GM12872 (cell line): ENCODE results near the gene PLGRKT.

Experiments used
- TF ChIP-seq, protein P1 (sequence below): IDR thresholded peaks from 3 replicates; pipeline ENCODE4 v1.5.1; 2011; ENCODE audit warnings: low read depth, mild to moderate bottlenecking, low read length, moderate library complexity; ENCODE audit not compliant: insufficient read depth

PLGRKT gene

DNA sequence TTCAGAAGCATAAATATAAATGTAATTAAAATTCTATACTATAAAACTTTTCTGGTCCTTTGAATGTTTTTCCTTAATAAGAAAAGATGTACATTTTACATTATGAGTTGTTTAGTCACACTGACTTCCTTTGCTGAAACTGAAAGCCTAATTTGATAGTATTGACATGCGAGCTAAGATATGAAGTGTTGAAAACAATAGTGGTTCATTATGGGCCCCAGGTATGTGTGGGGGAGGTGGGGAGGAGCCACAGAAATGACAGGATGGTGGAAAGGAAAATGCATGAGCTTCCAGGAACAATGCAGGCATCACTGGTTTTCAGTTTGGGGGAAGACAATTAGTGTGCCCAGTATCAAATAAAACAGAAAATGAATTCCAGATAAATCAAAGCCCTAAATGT is 62.6 kb downstream of the PLGRKT start:
- TF ChIP-seq, protein P1, sequence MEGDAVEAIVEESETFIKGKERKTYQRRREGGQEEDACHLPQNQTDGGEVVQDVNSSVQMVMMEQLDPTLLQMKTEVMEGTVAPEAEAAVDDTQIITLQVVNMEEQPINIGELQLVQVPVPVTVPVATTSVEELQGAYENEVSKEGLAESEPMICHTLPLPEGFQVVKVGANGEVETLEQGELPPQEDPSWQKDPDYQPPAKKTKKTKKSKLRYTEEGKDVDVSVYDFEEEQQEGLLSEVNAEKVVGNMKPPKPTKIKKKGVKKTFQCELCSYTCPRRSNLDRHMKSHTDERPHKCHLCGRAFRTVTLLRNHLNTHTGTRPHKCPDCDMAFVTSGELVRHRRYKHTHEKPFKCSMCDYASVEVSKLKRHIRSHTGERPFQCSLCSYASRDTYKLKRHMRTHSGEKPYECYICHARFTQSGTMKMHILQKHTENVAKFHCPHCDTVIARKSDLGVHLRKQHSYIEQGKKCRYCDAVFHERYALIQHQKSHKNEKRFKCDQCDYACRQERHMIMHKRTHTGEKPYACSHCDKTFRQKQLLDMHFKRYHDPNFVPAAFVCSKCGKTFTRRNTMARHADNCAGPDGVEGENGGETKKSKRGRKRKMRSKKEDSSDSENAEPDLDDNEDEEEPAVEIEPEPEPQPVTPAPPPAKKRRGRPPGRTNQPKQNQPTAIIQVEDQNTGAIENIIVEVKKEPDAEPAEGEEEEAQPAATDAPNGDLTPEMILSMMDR = no peak

GRCh38 chr9:5364294-5365024 is 73.3 kb downstream of the PLGRKT start:
- TF ChIP-seq, protein P1 = no peak

DNA sequence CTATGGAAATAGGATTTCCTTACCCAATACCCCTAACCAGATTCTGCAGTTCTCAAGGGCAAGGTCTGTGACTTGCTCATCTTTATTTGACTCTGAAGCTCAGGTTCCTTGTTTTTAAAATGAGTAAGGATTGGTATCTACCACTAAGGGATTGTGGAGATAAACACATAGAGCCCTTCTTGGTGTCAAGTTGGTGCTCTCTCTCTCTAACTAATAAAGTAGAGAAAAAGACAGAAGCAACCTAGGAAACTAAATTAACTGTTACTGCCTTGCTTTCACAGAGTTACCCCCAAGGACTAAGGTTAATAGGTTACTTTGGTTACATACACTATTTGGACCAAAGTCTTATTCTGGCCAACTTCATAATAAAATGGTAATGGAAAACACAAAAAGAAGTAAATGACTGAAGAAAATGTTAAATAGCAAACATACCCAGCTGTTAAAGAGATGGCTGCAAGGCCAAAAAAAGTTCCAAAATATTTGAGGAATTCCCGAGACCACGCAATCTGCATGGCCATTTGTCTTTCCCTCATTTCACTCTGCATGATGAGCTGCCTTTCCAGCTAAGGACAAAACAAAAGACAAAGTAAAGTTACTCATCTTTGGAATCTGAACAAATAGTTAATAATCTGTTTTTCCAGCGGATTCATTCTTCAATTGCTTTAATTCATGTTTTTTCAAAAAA is 76.3 kb downstream of the PLGRKT start:
- TF ChIP-seq, protein P1 = no peak

DNA sequence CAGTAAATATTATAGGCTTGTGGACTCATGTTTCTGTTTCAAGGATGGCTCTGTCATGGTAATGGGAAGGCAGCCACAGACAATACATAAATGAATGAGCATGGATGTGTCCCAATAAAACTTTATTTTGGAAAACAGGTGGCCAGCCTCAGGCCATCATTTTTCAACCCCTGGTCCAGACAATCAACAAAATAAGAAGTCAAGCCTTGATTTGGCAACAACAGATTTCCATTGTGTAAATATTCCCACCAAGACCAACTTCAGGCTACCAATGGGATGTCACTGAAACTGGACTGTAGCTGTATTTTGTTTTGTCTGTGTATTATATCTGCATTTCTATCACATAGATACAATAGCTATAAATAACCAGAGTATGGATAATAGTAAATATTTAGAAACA is 77.4 kb downstream of the PLGRKT start:
- TF ChIP-seq, protein P1 = no peak

- TF ChIP-seq, protein P1 = no peak
Measured at GRCh38 chr9:5357431-5358105, 80.2 kb downstream of the PLGRKT start.

- TF ChIP-seq, protein P1 = no peak
Measured at GRCh38 chr9:5355817-5356216, 81.9 kb downstream of the PLGRKT start.

DNA sequence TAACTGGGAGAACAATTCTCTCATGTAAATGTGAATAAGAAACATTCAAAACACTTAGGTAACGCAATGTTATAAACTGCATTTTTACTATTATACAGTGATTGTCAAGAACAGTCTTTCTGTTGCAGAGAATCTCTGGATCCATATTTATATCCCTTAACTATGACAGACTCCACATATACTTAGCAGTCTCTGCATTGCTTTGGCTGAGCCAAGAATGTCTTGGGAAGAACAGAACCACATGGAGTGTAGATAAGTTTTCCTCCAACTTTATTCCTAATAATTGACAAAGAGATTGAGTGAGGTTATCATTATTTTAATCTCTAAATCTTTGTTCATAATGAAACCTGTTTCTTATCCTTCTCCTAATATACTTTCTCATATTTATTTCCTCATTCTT is 82.5 kb downstream of the PLGRKT start:
- TF ChIP-seq, protein P1 = no peak
